AML-193 (cell line): ENCODE measurements around the gene UCHL3.
"Not testable (repeated sequence)": the region's sequence is repeated elsewhere in the genome, so short reads cannot be mapped to it uniquely, and the experiment has no call there.

Experiments used
- DNase-seq, 2 experiments: peaks; one replicate each; lab custom pipeline; 2025; lab: John Stamatoyannopoulos, UW

The UCHL3 gene

GRCh38 chr13:75549262-75550158 is at the start of gene UCHL3:
Gene UCHL3 (plus strand): TSS chr13:75549791. CDS start chr13:75549821, 30 bp downstream.
- peak; percentile 98 to 99 for DNase-seq

DNA sequence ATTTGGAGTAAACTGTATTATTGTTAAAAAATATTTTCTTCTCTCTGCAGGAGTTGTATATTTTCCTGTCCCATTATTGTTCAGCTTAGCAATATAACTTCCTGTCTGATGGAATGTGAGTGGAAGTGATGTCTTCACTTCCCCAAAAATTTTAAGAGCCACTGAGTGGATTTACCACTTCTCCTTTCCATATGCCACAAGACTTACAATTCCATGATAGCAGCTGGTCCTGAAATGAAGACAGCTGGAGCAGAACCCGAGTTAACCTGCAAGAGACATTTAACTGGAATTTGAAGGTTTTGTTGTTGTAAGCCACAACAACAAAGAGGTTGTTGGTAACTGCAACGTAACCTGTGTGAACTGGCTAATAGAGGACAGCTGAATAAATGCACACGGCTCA is 44.3 kb upstream of the UCHL3 start:
- peak; percentile 92 to 96 for DNase-seq

GRCh38 chr13:75506018-75506417 is 43.6 kb upstream of the UCHL3 start:
- DNase-seq = peak in 1 of 2 experiments; percentile 28

- no peak for DNase-seq
Observed at GRCh38 chr13:75507027-75508001, 42.3 kb upstream of the UCHL3 start.

DNA sequence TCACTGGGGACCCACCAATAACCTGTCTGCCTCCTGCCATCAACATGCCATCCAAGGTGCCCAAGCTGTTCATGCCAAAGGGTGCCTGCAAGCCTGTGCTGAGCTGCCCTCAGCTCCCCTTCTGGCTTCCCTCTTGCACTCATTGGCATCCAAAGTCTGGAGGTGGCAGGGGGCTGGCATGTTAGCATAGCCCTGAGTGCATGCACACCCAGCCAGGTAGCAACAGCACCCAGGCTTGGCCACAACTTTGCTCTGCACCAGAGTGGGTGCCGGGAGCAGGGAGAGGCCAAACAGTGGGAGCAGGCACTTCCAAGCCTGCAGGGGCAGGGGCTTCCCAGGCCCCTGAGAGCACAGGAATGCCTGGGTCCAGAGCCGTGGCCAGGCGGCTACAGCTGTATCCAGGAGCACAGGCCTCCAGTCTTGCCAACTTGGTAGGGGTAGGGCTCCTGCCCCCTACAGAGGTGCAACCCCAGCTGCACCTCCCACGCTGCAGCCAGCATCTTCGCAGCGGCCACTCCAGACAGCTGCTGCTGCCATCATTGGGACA is 41.5 kb upstream of the UCHL3 start:
- DNase-seq = no peak

GRCh38 chr13:75511051-75511625 is 38.5 kb upstream of the UCHL3 start:
- DNase-seq = no peak

DNA sequence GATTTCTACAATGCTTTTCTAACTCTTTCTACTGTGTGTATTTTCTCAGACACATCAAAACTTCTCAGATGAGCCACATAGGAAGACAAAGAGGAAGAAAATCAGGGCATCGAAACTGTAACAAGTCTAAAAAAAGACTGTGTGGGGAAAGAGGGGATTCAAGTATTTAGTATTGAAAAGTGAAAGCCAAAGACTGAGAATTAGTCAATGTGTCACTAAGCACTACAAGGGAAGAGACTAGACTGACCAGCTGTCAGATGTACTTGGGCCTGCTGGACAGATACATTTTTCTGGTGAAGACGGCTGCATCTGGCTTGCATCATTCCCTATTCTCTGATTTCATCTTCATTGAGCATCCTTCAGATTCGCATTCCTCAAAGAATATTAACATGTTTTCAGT is 37.3 kb upstream of the UCHL3 start:
- DNase-seq = no peak

DNA sequence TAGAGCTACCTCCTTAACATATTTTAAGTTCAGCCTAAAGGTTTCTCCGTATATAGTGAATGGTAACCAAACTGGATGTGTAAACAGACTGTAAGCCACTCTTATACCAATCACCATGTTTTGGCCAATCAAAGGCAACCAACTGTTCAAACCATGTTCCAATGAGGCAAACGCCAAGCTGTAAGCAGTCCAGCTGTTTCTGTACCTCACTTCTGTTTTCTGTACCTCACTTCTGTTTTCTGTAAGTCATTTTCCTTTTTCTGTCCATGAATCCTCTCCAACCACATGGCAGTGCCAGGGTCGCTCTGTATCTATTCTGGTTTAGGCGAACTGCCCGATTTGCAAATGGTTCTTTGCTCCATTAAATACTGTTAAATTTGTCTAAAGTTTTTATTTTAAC is 36.3 kb upstream of the UCHL3 start:
- DNase-seq = no peak

DNA sequence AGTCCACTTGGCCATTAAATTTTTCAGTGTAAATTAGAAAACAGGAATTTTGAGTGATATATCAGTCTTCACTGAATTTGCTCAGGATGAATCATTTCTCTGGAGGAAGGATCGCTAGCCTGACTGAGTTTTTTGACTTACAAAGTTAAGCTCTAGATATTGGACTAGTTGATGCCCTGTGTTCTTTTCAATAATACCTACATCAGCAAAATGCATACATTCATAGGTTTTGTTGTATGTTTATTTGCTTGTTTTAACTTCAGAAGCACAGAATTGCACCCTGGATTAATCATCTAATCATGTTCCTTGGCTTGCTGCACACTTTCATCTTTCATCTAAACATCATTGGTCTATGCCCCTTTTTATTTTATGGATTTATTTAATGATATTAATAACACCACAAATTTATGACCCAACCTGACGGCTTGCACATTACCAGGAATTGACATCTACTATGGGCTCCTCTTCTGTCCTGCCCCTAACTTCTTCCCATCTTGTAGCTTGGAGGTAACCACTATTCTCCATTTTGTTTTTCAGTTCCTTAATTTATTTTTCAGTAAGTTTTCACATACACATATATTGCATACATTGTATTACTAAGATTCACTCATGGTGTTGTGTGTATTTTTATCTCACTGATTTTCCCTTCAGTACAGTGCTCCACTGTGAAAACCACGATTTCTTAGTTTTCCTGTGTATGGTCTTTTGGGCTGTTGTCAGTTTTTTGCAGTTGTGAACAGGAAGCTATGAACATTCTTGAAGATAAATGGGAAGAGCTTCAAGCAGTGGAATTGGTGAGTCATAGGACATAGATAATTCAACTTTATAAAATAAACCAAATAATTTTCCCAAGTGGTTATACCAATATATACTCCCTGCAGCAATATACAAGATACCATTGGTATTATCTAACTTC is 35.3 kb upstream of the UCHL3 start:
- DNase-seq = peak; percentile 33 to 59

- DNase-seq = no peak
Observed at GRCh38 chr13:75518439-75519088, 31.0 kb upstream of the UCHL3 start.

- DNase-seq = no peak
Observed at GRCh38 chr13:75521956-75522355, 27.6 kb upstream of the UCHL3 start.

- DNase-seq = no peak
Observed at GRCh38 chr13:75530549-75530961, 19.0 kb upstream of the UCHL3 start.

DNA sequence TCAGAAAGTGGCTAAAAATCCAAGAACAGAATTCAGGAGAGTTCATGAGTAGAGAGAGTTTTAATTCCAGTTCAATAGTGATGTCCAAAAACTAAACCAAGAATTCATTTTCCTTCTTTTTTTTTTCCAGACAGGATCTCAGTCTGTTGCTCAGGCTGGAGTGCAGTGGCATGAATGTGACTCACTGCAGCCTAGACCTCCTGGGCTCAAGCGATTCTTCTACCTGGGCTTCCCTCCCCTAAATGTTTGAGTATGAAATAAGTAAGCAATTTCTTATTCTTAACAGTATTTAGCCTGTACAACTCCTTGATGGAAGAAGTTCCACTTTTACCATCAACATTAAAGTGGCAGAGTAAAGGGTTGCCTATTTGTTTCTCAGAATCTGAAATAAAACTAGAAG is 15.7 kb upstream of the UCHL3 start:
- no peak for DNase-seq

GRCh38 chr13:75537401-75538365 is 11.9 kb upstream of the UCHL3 start, which contains the start of gene COMMD6:
Gene COMMD6 (minus strand): TSS chr13:75537841. CDS start chr13:75537805, 36 bp downstream.
- peak; percentile 99 for DNase-seq

GRCh38 chr13:75541287-75541686 is 8.3 kb upstream of the UCHL3 start:
- peak; percentile 99 for DNase-seq

DNA sequence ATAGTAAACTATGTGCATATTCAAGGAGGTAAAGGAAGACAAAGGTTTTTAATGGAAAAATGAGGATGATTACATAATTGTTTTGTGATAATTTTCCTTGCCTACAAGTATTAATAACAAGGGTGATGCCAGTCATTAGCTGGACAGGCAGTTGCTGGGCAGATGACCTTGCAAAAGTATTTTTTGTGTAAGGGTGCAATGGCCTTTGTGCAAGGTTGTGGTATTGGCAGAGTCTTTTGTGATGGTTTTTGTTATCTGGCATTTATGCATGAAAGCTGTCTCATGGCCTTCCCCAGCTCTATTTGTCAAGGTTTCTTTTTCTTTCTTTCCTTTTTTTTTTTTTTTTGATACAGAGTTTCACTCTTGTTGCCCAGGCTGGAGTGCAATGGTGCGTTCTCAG is 7.6 kb upstream of the UCHL3 start:
- no peak for DNase-seq

DNA sequence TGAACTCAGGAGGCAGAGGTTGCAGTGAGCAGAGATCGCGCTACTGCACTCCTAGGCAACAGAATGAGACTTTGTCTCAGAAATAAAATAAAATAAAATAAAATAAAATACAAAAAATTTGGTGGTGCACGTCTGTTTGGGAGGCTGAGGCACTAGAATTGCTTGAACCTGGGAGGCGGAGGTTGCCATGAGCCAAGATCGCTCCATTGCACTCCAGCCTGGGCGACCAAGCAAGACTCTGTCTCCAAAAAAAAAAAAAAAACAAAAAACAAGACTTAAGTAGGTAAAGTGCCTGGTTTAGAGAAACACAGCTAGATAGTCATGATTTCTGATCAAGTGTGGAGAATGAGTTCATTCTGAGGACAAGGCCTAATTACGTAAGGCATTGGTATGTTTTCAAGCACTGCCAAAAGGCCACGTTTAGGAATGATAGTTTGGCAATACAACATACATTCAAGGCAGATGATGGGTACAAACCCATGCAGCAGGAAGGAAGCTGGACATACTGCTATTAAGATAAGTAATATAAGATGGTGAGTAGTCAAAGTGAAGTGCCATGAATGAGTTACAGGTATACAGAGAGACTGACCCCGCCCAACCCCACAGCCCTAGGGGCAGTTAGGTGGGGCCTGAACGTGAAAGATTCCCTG is 4.8 kb upstream of the UCHL3 start:
- peak; percentile 80 to 89 for DNase-seq

DNA sequence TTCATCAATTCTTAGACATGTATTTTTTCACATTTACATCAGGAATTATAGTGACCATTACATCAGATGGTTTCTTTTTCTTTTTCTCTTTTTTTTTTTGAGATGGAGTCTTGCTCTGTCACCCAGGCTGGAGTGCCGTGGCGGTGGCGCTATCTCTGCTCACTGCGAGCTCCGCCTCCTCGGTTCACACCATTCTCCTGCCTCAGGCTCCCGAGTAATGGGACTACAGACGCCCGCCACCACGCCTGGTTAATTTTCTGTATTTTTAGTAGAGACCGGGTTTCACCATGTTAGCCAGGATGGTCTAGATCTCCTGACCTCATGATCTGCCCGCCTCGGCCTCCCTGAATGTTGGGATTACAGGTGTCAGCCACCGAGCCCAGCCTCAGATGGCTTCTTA is 4.2 kb upstream of the UCHL3 start:
- not testable (repeated sequence) for DNase-seq
